Measurements from ENCODE around the gene PARD6A.

PARD6A gene, protein sequence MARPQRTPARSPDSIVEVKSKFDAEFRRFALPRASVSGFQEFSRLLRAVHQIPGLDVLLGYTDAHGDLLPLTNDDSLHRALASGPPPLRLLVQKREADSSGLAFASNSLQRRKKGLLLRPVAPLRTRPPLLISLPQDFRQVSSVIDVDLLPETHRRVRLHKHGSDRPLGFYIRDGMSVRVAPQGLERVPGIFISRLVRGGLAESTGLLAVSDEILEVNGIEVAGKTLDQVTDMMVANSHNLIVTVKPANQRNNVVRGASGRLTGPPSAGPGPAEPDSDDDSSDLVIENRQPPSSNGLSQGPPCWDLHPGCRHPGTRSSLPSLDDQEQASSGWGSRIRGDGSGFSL

DNA sequence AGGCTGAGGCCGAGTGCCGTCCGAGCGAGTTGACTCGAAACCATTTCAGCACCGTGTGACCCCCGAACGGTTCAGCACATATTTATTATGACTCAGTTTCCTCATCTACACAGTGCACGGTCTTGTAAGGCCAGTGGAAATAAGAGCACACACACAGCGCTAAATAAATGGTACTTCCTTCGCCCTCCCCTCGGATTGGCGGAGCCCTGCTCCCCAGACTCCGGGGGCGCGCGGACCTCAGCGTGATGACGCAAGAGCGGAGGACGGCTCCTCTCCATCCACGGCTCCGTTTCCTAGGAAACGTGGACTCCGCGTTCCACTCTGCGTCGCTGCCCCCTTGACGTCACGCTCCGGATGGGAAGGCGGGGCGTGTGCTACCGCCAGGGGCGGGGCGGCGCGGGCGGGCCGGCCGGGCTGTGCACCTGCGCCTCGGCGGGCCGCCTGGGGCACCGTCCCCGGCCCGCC lies at the start of gene PARD6A:
TSS of gene PARD6A (plus strand) at position 397 of the 465 bp plus-strand sequence. CDS start 79 bp downstream, outside the sequence.
- Histone ChIP-seq H3K36me3 (replicated peaks) (peaks cover 41% of the 10 kb centered on the region), H3K9me3 (no peaks in the 10 kb centered on the region), H3K27me3 (ENCODE audit: low read depth) (no peaks in the 10 kb centered on the region), H3K4me3 (peak within 1 kb of the TSS; percentile 99), H3K4me1 (peaks cover 7% of the 10 kb centered on the region)
- DNase-seq (ENCODE audit: low spot score in 2 of 2), result peak; percentile 92 to 97
- in situ Hi-C loops (cut with MboI; ENCODE audit: low sequenced_read_pairs), result no loop called here

DNA sequence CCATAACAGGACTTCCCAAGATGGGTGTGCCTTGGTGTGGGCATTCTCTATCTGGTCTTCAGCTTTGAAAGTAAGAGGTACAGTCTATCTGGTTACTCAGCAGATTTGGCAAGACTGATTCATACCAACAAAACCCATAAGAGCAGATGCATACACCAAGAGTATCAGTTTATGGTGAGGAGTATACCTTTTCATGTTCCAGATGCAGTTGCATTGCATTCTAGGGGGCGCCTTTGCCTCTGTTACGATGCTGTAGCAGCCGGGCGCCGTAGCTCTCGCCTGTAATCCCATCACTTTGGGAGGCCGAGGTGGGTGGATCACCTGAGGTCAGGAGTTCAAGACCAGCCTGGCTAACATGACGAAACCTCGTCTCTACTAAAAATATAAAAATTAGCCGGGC lies 47.0 kb upstream of the PARD6A start:
- Histone ChIP-seq H3K9me3 (no peaks in the 10 kb centered on the region), H3K4me1 (no peaks in the 10 kb centered on the region), H3K27me3 (ENCODE audit: low read depth) (no peaks in the 10 kb centered on the region), H3K36me3 (replicated peaks) (peaks cover 60% of the 10 kb centered on the region), H3K4me3 (no peak overlapping the region)
- in situ Hi-C loops (cut with MboI; ENCODE audit: low sequenced_read_pairs), result no loop called here
- DNase-seq (ENCODE audit: low spot score in 2 of 2), result peak in 1 of 2 experiments; percentile 50

DNA sequence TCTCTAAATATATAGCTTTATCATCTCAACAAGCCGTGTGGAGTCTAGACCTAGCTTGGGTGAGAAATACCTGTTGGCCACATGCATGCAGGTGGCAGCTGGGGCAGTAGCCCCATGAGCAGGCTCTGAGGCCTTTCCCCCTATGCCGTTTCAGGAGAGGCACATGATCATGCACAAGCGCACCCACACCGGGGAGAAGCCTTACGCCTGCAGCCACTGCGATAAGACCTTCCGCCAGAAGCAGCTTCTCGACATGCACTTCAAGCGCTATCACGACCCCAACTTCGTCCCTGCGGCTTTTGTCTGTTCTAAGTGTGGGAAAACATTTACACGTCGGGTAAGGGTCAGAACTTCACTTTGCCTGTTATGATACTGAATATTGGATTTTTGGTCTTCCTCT lies 32.5 kb upstream of the PARD6A start:
- Histone ChIP-seq H3K27me3 (ENCODE audit: low read depth) (no peaks in the 10 kb centered on the region), H3K9me3 (no peaks in the 10 kb centered on the region), H3K4me1 (no peaks in the 10 kb centered on the region), H3K4me3 (no peak overlapping the region), H3K36me3 (replicated peaks) (peaks cover 64% of the 10 kb centered on the region)
- DNase-seq (ENCODE audit: low spot score in 2 of 2), result no peak
- in situ Hi-C loops (cut with MboI; ENCODE audit: low sequenced_read_pairs), result no loop called here

DNA sequence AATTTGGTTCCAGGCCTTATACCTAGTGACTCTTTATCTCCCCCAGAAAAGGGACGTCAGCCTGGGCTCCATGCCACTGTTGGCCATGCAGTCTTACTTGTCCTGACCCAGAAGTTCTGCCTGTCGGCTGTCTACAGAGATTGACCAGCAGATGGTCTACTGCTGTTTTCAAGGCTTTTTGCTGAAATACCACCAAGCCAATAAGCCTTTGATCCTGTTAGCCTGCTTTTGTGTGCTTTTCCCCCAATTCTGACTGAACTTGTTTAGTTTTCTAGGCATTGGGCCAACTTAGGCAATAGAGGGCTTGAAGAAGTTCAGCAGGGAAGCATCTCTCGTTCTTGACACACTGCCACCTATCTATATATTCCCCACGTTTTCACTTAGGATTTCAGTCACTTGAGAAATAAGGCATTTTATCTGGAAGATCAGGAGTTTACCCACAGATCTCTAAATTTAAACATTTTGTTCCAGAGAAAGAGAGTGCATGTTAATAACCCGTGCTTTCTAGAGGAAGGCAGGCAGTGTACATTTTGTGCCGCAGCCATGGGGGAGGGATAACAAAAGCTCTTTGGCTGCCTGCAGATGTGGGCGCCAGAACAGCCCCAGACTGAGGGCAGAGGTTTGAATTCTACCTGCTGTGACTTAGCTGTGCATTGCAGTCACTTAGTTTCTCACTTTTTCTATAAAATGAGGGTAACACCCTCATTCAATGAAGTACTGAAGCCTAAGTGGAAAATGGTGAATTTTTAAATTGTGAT lies 28.2 kb upstream of the PARD6A start:
- Histone ChIP-seq H3K4me1 (no peaks in the 10 kb centered on the region), H3K4me3 (no peak overlapping the region), H3K9me3 (no peaks in the 10 kb centered on the region), H3K36me3 (replicated peaks) (peaks cover 68% of the 10 kb centered on the region), H3K27me3 (ENCODE audit: low read depth) (no peaks in the 10 kb centered on the region)
- DNase-seq (ENCODE audit: low spot score in 2 of 2), result no peak
- in situ Hi-C loops (cut with MboI; ENCODE audit: low sequenced_read_pairs), result no loop called here

DNA sequence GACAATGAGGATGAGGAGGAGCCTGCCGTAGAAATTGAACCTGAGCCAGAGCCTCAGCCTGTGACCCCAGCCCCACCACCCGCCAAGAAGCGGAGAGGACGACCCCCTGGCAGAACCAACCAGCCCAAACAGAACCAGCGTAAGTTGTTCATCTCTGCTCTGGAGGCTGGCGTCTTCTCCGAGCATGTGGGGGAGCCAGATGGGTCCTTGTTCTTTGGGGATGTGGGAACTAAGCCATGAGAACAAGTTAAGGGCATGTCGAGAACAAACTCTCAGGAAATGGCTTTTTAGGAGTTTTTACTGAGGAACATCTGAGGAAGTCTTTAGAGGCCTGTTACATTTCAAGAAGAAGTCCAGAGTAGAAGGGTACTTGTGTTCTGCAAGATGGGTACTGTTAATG lies 24.0 kb upstream of the PARD6A start:
- DNase-seq (ENCODE audit: low spot score in 2 of 2), result no peak
- peaks cover 63% of the 10 kb centered on the region for H3K36me3 ChIP-seq (replicated peaks)
- H3K27me3 ChIP-seq (ENCODE audit: low read depth), result no peaks in the 10 kb centered on the region
- in situ Hi-C loops (cut with MboI; ENCODE audit: low sequenced_read_pairs), result no loop called here
- H3K4me3 ChIP-seq, result no peak overlapping the region
- no peaks in the 10 kb centered on the region for H3K4me1 ChIP-seq
- no peaks in the 10 kb centered on the region for H3K9me3 ChIP-seq

DNA sequence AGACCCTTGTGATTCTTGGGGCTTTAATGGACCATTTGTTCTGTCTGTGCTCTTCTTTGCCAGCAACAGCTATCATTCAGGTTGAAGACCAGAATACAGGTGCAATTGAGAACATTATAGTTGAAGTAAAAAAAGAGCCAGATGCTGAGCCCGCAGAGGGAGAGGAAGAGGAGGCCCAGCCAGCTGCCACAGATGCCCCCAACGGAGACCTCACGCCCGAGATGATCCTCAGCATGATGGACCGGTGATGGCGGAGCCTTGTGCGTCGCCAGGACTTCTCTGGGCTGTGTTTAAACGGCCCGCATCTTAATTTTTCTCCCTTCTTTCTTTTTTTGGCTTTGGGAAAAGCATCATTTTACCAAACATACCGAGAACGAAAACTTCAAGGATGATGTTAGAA lies 23.1 kb upstream of the PARD6A start:
- Histone ChIP-seq H3K4me3 (no peak overlapping the region), H3K36me3 (replicated peaks) (peaks cover 56% of the 10 kb centered on the region), H3K9me3 (no peaks in the 10 kb centered on the region), H3K4me1 (no peaks in the 10 kb centered on the region), H3K27me3 (ENCODE audit: low read depth) (no peaks in the 10 kb centered on the region)
- in situ Hi-C loops (cut with MboI; ENCODE audit: low sequenced_read_pairs), result no loop called here
- DNase-seq (ENCODE audit: low spot score in 2 of 2), result no peak

DNA sequence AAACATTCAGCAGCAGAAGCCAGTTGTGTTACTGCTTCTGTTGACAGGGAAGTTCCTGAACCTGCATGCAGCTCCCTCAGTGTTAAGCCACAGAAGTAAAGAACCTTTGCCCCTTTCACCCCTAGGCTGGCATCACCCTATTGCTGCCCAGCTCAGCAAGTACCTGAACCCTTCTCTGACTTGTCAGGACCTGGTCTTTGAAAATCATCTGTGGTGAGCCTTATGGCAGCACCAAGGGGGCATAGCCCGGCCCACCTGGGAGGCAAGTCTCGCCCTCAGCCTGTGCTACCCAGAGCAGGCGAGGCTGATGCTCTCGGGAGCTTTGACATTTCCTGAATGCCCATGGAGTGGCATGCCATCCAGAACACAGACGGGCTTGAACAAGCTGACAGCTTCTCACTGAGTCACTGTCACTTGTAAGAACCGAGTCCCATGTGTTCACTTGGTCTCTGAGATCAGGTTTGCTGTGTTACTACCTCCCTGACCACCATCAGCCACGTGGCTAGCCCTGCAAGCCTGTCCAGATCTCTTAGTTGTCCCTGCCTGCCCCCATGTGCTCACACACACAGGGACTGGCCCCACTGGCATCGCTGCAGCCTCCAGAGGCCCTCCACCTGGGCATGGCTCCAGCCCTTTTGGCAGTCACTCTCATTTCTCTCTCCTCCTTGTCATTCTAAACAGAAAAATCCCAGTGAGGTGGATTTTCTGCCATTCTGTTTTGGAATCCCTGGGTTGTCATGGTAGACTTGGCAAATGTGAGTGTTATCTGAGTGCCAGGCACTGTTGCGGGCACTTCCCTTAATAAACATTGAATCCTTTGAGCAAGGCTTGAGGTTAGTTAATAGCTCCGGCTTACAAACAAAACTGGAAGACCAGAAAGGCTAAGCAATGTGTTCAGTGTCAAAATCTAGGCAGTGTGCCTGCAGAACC lies 18.7 kb upstream of the PARD6A start:
- no peak overlapping the region for H3K4me3 ChIP-seq
- peaks cover 5% of the 10 kb centered on the region for H3K4me1 ChIP-seq
- in situ Hi-C loops (cut with MboI; ENCODE audit: low sequenced_read_pairs), result loop anchor here (5.0 kb wide), 1 partner anchor 90 kb away; no protein-coding TSS in a partner anchor
- no peaks in the 10 kb centered on the region for H3K27me3 ChIP-seq (ENCODE audit: low read depth)
- H3K9me3 ChIP-seq, result no peaks in the 10 kb centered on the region
- H3K36me3 ChIP-seq (replicated peaks), result peaks cover 24% of the 10 kb centered on the region
- no peak for DNase-seq (ENCODE audit: low spot score in 2 of 2)

DNA sequence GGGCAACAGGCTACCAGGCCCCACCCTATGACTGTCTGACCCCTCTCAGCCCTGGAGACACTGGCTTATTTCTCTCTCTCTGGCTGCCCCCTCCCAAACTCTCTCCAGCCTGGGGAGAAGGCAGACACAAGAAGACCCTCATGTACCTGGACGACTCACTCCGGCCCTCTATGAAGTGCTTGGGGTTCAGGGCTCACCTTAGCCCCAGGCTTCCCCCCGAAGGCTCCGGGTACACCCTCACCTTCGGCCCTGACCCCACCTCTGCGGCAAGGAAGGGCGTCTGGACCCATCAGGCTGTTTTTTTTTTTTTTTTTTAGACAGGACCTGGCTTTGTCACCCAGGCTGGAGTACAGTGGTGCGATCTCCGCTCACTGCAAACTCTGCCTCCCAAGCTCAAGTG lies 16.7 kb upstream of the PARD6A start:
- no peak for DNase-seq (ENCODE audit: low spot score in 2 of 2)
- Histone ChIP-seq H3K27me3 (ENCODE audit: low read depth) (no peaks in the 10 kb centered on the region), H3K4me1 (peaks cover 5% of the 10 kb centered on the region), H3K4me3 (no peak overlapping the region), H3K36me3 (replicated peaks) (peaks cover 7% of the 10 kb centered on the region), H3K9me3 (no peaks in the 10 kb centered on the region)
- in situ Hi-C loops (cut with MboI; ENCODE audit: low sequenced_read_pairs), result loop anchor here (5.0 kb wide), 1 partner anchor 92 kb away; no protein-coding TSS in a partner anchor

DNA sequence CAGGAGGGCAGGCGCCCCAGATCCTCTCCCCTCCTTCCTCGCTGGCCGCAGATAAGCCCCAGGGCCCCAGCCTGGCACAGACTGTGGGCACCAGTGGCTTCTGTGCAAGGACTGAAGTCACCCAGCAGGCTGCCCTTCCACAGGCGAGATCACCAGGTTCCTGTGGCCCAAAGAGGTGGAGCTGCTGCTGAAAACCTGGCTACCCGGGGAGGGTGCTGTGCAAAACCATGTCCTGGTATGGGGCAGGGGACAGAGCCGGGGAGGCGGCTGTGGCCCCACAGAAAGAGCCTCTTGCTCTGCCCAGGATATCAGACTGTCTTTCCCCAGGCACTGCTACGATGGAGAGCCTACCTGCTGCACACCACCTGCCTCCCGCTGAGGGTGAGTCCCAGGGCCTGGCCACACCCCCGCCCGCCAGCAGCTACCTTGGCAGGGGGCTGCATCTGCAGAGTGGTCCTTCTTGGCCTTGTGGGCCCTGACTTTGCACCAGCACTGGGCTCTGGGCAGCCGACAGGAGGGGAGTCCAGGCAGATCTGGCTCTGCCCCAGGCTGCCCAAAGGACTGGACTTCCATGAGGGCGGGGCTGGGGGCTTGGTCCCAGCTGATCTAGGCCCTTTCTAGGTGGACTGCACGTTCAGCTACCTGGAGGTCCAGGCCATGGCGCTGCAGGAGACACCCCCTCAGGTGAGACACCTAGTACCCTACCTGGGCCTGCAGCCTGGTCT lies 15.2 kb upstream of the PARD6A start:
- in situ Hi-C loops (cut with MboI; ENCODE audit: low sequenced_read_pairs), result no loop called here
- Histone ChIP-seq H3K9me3 (no peaks in the 10 kb centered on the region), H3K4me1 (peaks cover 5% of the 10 kb centered on the region), H3K27me3 (ENCODE audit: low read depth) (no peaks in the 10 kb centered on the region), H3K36me3 (replicated peaks) (peaks cover 6% of the 10 kb centered on the region), H3K4me3 (peak overlapping the region; percentile 33)
- DNase-seq (ENCODE audit: low spot score in 2 of 2), result no peak

DNA sequence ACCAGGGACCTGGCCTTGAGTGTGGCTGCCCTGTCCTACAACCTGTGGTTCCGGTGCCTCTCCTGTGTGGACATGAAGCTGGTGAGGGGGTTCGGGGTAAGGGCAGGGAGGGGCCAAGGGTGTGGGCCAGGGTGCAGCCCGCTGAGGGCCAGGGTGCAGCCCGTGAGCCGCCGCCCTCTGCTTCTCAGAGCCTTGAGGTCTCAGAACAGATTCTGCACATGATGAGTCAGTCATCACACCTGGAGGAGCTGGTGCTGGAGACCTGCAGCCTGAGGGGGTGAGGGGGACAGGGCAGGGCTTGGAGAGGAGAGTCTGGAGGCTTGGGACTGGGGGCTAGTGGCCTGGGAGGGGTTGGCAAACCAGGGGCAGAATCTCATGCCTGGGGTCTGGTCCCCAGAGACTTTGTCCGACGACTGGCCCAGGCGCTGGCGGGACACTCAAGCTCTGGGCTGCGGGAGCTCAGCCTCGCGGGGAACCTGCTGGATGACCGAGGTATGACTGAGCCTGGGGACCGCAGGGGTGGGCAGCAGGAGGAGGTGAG lies 13.6 kb upstream of the PARD6A start:
- in situ Hi-C loops (cut with MboI; ENCODE audit: low sequenced_read_pairs), result no loop called here

DNA sequence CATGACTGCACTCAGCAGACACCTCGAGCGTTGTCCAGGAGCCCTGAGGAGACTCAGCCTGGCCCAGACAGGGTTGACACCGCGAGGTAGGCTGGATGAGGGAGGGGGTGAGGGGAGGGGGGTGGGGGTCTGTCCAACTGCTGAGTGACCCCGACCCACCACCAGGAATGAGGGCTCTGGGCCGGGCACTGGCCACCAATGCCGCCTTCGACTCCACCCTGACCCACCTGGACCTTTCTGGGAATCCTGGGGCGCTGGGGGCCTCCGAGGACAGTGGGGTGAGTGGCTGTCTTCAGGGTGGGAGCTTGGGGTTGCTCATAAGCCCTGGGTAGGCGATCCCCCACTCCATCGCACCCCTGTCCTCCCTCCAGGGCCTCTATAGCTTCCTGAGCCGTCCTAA lies 13.1 kb upstream of the PARD6A start:
- no peaks in the 10 kb centered on the region for H3K9me3 ChIP-seq
- H3K4me1 ChIP-seq, result peaks cover 5% of the 10 kb centered on the region
- peaks cover 8% of the 10 kb centered on the region for H3K36me3 ChIP-seq (replicated peaks)
- no peak for DNase-seq (ENCODE audit: low spot score in 2 of 2)
- in situ Hi-C loops (cut with MboI; ENCODE audit: low sequenced_read_pairs), result no loop called here
- no peaks in the 10 kb centered on the region for H3K27me3 ChIP-seq (ENCODE audit: low read depth)
- H3K4me3 ChIP-seq, result no peak overlapping the region

More for the DNA sequence above, 13.6 kb upstream of the PARD6A start:
- DNase-seq (ENCODE audit: low spot score in 2 of 2), result peak in 1 of 2 experiments; percentile 8
- Histone ChIP-seq H3K9me3 (no peaks in the 10 kb centered on the region), H3K4me3 (no peak overlapping the region), H3K27me3 (ENCODE audit: low read depth) (no peaks in the 10 kb centered on the region), H3K36me3 (replicated peaks) (peaks cover 7% of the 10 kb centered on the region), H3K4me1 (peaks cover 5% of the 10 kb centered on the region)

DNA sequence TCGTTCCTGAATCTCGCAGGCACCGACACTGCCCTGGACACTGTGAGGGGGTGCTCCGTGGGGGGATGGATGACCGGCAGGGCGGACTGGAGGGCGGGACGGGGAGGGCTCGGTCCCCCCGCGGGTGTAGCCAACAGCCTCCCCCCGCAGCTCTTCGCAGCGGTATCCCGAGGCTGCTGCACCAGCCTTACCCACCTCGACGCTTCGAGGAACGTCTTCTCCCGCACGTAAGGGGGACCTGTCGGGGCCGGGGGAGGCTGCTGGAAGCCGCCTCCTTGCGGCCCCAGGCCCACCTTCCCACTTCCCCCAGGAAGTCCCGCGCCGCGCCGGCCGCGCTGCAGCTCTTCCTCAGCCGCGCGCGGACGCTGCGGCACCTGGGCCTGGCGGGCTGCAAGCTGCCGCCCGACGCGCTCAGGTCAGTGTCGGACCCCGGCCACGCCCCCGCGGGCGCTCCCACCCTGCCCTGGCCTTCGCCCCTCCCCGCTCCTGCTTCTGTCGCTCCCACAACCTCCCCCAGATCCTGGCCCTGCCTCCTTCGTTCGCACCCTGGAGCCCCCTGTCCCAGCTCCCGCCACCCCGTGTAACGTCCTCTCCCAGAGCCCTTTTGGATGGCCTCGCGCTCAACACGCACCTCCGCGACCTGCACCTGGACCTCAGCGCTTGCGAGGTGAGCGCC lies 12.5 kb upstream of the PARD6A start:
- H3K4me3 ChIP-seq, result no peak overlapping the region
- peaks cover 8% of the 10 kb centered on the region for H3K36me3 ChIP-seq (replicated peaks)
- in situ Hi-C loops (cut with MboI; ENCODE audit: low sequenced_read_pairs), result no loop called here
- no peaks in the 10 kb centered on the region for H3K27me3 ChIP-seq (ENCODE audit: low read depth)
- H3K9me3 ChIP-seq, result no peaks in the 10 kb centered on the region
- peaks cover 5% of the 10 kb centered on the region for H3K4me1 ChIP-seq
- DNase-seq (ENCODE audit: low spot score in 2 of 2), result peak in 1 of 2 experiments; percentile 8
